HG02571 (cell line): ENCODE results near the gene NSMCE3.
"Not testable (repeated sequence)": the region's sequence is repeated elsewhere in the genome, so short reads cannot be mapped to it uniquely, and the experiment has no call there.

ENCODE experiments used
- ATAC-seq: cut with Tn5 transposase; IDR thresholded peaks from one replicate; pipeline ENCODE4 v1.9.1; 2021; ENCODE audit warnings: mild to moderate bottlenecking, moderate library complexity; ENCODE audit not compliant: unreplicated experiment

NSMCE3 gene

GRCh38 chr15:29270169-29270955, 740 bp upstream of the NSMCE3 start:
- ATAC-seq = peak; percentile 32

GRCh38 chr15:29268706-29269484, 727 bp downstream of the NSMCE3 start:
- ATAC-seq = peak; percentile 29

DNA sequence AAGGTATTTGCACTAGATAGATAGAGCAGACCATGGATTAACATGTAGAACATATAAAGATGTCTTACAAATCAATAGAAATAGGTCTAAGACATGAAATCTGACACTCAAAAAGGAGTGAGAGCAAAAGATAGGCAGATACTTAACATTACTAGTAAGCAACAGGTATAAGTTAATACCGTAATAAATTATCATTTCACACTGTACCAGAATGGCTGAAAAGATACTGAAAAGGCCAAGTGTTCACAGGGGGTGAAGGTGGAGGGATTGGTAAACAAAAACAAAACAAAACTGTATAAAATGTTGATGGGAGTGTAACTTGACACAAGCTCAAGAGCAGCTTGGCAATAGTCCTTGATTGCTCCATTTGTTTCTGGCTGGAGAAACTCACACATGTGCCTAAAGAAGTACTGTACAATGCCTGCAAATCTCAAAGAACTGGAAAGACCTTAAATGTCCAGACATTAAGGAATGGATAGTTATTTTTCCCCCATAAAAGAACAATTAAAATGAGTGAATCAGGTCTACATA, 3.5 kb downstream of the NSMCE3 start:
- no peak for ATAC-seq

DNA sequence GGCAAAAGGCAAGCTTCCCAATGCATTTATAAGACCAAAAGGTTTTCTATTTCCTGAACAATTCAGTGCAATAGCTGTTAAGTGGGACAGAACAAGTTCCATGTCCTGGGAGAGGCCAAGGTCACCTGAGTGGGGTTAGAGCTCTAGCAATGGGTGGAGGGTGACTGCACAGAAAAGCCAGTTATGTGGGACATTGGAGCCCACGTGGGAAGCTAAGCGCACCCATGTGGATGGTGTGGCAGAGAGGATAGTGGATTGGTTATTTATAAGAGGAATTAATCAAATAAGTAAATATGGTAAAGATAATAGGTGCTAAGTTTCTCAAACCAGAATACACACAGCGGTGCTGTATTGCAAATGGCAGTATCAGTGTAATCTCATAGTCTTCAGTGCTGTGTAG, 6.3 kb downstream of the NSMCE3 start:
- no peak for ATAC-seq

DNA sequence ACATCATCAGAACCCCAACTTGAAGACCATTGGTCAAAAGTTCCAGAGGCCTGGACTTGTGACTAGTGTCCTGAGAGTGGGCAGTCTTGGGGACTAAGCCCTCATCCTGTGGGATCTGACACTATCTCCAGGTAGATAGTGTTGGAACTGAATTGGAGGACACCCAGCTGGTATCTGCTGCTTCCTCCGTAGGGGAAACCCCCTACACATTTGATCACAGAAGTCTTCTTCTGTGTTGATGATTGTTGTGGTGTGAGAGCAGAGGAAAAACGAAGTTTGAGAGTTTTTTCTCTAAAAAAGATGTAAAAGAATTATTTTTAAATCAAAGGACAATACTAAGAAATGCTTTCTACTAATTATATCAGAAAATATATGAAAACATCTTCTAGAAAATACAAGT, 6.9 kb downstream of the NSMCE3 start:
- no peak for ATAC-seq

- no peak for ATAC-seq
Measured at GRCh38 chr15:29260896-29261295, 8.7 kb downstream of the NSMCE3 start.

DNA sequence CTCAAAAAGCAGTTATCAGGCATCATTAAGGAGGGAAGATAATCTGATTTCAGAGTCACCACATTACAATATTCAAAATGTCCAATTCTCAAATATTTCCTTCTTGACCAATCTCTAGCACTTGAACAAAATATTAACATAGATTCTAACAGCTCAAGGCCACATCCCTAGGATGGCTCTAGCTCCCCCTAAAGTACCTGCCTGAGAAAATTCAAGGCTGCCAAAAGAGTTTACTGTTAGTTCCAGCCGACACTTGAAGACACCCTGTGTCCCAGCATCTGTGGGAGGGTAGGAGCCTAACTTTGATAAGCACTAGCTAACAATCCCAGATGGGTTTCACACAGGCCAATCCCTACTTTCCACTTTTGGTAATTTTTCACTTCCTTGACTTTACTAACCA, 10.4 kb downstream of the NSMCE3 start:
- no peak for ATAC-seq

- no peak for ATAC-seq
Measured at GRCh38 chr15:29252234-29252633, 17.4 kb downstream of the NSMCE3 start.

GRCh38 chr15:29244544-29244943, 25.1 kb downstream of the NSMCE3 start:
- no peak for ATAC-seq

DNA sequence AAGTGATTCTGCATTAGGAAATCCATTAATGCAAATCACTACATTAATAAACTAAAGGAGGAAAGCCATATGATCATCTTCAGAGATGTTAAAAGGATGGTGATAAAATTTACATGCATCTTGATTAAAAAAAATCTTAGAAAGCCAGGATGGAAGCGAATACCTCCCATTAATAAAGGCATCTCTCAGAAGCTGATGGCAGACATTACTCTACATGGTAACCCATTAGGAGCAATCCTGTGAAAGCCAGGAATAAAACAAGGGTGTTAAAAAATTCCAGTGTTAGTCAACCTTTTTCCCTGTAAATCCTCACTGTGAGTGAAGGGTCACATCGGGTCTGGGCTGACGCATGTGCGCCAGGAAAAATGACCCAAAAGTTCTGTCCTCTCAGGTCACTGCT, 25.5 kb downstream of the NSMCE3 start:
- ATAC-seq = no peak

DNA sequence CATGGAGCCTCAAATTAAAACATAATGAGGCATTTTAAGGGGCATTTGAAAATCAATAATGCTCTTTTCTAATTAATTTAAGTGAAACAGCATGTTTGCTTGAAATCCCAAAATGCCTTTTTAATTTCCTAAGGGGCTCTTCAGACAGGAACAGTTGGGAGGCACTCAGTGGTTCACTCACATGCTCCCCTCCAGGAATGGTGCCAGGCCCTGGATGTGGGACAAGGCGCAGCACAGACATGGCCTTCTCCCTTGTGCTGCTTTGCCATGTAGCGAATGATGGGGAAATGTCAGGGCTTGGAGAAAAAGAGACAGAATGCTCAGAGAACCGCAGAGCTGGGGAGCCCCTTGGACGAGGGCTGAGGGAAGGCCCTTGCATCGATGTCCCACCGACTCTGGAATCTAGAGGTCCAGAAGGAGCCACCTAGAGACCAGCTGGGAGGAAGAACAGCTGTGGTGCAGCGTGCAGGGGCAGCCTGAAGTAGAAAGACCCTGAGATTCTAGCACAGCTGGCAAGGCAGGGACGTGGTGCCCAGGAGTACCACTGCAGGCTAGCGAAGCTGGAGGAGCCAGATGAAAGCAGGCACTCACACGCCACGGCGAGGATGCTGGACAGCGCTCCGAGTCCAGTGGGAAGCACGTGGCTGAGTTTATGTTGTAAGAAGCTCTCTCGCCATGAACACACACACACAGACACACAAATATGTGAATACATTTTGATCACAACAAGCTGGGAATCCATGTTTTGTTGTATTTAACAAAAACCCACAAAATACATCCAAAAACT, 27.0 kb downstream of the NSMCE3 start:
- ATAC-seq = no peak

DNA sequence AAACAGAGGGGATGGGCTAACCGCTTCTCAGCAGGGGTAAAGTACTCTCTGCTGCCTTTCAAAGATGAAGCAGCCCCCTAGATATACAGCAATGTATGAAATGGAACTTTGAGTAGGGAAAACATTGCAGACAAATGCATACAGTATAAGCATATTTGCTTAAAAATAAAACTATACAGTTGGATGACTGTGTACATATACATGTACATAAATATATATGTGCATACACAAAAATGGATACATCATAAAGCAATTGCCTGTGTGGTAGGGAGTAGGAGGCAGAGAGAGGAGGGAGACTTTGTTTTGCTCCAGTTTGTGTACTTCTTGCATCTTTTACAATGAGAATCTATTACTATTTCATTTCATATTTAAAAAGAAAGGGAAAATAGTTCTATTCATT, 28.4 kb downstream of the NSMCE3 start:
- no peak for ATAC-seq

DNA sequence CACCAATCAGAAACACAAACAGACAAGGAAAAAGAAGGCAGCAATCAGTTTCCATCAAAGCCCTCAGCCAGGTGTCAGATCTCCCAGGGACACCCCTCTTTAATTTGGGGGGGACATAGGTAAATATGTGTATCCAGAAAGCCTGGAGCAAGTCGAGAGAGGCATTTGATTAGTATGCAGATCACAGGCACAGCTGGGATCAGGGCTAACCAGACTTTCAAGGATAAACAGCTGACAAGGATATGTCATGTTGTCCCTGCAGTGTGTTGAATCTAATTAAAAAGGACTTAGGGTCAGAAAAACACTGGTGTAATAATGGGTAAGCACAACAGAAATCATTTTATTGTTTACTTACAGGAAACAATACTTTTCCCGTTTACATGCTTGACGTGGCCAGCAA, 30.2 kb downstream of the NSMCE3 start:
- no peak for ATAC-seq

DNA sequence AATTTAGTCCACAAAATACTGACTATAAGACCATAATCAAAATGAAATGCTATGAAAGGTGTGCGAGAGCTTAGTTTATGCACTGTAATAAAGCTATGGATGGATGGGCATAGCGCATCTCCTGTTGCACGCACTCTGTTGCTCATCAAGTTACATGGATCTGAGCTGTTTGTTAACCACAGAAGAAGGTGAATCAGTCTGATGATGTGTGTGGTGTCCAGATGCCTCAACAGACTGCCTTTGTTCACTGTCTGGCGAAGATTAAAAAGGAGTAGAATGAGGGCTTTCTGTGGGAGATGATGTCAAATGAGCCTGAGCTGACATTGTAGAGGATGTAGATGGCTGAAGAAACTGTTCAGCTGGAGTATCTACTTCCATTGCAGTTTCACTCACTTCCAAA, 36.1 kb downstream of the NSMCE3 start:
- no peak for ATAC-seq

DNA sequence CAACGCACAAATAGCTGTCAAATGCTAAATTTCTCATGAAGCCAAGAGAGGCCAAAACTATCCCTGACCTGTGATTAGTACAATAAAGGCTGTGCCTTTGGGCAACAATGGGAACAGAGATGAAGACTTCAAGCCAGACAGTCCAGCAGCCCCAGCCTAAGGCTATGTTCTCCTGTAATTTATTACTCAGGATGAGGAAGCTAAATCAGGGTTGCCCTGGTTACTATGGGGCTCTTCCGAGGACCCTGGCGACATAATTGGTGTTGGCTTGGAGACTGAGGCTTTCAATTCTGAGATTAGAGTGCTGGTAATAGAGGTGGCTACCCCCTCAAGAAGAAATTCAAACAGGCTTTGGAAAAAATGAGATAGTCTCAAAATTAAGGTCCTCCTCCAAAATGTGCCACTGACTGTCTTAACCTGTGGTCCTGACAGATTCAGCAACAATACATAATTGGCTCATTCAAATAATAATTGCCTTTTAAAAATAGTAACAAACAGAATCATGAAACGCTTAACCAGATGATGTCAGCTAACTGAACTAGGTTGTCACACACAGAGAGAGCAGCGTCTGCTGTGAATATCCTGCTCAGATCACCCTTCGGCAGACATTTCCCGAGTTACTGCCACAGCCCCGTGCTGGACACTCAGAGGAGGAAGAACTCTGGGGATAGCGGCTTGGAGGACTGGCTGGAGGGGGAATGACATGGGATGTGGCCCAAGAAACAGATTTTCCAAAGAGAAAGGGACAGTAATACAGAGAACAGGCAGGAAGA, 43.0 kb downstream of the NSMCE3 start:
- no peak for ATAC-seq

GRCh38 chr15:29225534-29226234, 43.9 kb downstream of the NSMCE3 start:
- ATAC-seq = no peak

DNA sequence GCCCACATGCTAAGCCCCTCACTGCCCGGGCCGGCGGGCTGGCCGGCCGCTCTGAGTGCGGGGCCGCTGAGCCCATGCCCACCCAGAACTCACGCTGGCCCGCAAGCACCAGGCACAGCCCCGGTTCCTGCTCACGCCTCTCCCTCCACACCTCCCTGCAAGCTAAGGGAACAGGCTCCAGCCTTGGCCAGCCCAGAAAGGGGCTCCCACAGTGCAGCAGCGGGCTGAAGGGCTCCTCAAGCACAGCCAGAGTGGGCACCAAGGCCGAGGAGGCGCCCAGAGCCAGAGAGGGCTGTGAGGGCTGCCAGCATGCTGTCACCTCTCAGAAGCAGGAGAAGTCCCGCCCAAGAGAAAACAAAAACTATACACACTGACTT, 44.6 kb downstream of the NSMCE3 start:
- not testable (repeated sequence) for ATAC-seq

GRCh38 chr15:29224235-29224986, 45.2 kb downstream of the NSMCE3 start:
- ATAC-seq = not testable (repeated sequence)

- no peak for ATAC-seq
Measured at GRCh38 chr15:29223640-29224039, 46.0 kb downstream of the NSMCE3 start.
